ENCODE measurements around the gene SLC6A20.

SLC6A20 gene

GRCh38 chr3:45729614-45730013 is 66.7 kb downstream of the SLC6A20 start:
- no peak overlapping the region for H3K27ac ChIP-seq (ENCODE audit: low read length)
- H3K4me3 ChIP-seq (ENCODE audit: low read depth in 1 of 2, low read length in 2 of 2), result no peak overlapping the region
- no peak overlapping the region for H3K9ac ChIP-seq (ENCODE audit: low read depth, low read length)
- H3K36me3 ChIP-seq (ENCODE audit: insufficient read depth, low read length), result peaks cover 70% of the 10 kb centered on the region
- no peak overlapping the region for H2AFZ ChIP-seq (ENCODE audit: low read depth, low read length)
- ATAC-seq (ENCODE audit: insufficient read depth, low read depth), result no peak
- TF ChIP-seq EZH2 (IDR thresholded peaks at IDR 0.05; ENCODE audit: borderline replicate concordance, low read depth, low read length, severe bottlenecking) (no peak), CTCF (IDR thresholded peaks at IDR 0.05; ENCODE audit: borderline replicate concordance, extremely low read depth, low read length, poor library complexity, severe bottlenecking) (no peak)
- H3K4me1 ChIP-seq (ENCODE audit: insufficient read depth, low read length), result no peaks in the 10 kb centered on the region
- no peaks in the 10 kb centered on the region for H3K27me3 ChIP-seq (ENCODE audit: insufficient read depth, low read length, poor library complexity)
- DNase-seq, result no peak
- no peak overlapping the region for H3K4me2 ChIP-seq (ENCODE audit: insufficient read depth, low read length)
- H3K9me3 ChIP-seq (ENCODE audit: insufficient read depth, low read length, severe bottlenecking), result no peaks in the 10 kb centered on the region
- H3K79me2 ChIP-seq (ENCODE audit: insufficient read depth, low read length), result peaks cover 14% of the 10 kb centered on the region
- no peaks in the 10 kb centered on the region for H4K20me1 ChIP-seq (ENCODE audit: insufficient read depth, low read length)

GRCh38 chr3:45724911-45725310 is 71.4 kb downstream of the SLC6A20 start:
- H3K9ac ChIP-seq (ENCODE audit: low read depth, low read length), result no peak overlapping the region
- H3K9me3 ChIP-seq (ENCODE audit: insufficient read depth, low read length, severe bottlenecking), result no peaks in the 10 kb centered on the region
- H3K4me1 ChIP-seq (ENCODE audit: insufficient read depth, low read length), result no peaks in the 10 kb centered on the region
- H3K79me2 ChIP-seq (ENCODE audit: insufficient read depth, low read length), result peaks cover 14% of the 10 kb centered on the region
- H3K27ac ChIP-seq (ENCODE audit: low read length), result no peak overlapping the region
- no peak for TF ChIP-seq CTCF (IDR thresholded peaks at IDR 0.05; ENCODE audit: borderline replicate concordance, extremely low read depth, low read length, poor library complexity, severe bottlenecking)
- TF ChIP-seq EZH2 (IDR thresholded peaks at IDR 0.05; ENCODE audit: borderline replicate concordance, low read depth, low read length, severe bottlenecking), result no peak
- peaks cover 58% of the 10 kb centered on the region for H3K36me3 ChIP-seq (ENCODE audit: insufficient read depth, low read length)
- no peaks in the 10 kb centered on the region for H4K20me1 ChIP-seq (ENCODE audit: insufficient read depth, low read length)
- ATAC-seq (ENCODE audit: insufficient read depth, low read depth) (no peak), DNase-seq (no peak)
- H3K4me3 ChIP-seq (ENCODE audit: low read depth in 1 of 2, low read length in 2 of 2), result no peak overlapping the region
- no peak overlapping the region for H3K4me2 ChIP-seq (ENCODE audit: insufficient read depth, low read length)
- H2AFZ ChIP-seq (ENCODE audit: low read depth, low read length), result no peak overlapping the region
- no peaks in the 10 kb centered on the region for H3K27me3 ChIP-seq (ENCODE audit: insufficient read depth, low read length, poor library complexity)

GRCh38 chr3:45719655-45720487 is 76.5 kb downstream of the SLC6A20 start:
- ATAC-seq (ENCODE audit: insufficient read depth, low read depth), result no peak
- Histone ChIP-seq H4K20me1 (ENCODE audit: insufficient read depth, low read length) (no peaks in the 10 kb centered on the region), H3K4me3 (ENCODE audit: low read depth in 1 of 2, low read length in 2 of 2) (no peak overlapping the region), H3K4me2 (ENCODE audit: insufficient read depth, low read length) (no peak overlapping the region), H3K36me3 (ENCODE audit: insufficient read depth, low read length) (peaks cover 66% of the 10 kb centered on the region), H3K4me1 (ENCODE audit: insufficient read depth, low read length) (no peaks in the 10 kb centered on the region), H3K79me2 (ENCODE audit: insufficient read depth, low read length) (no peaks in the 10 kb centered on the region), H3K27me3 (ENCODE audit: insufficient read depth, low read length, poor library complexity) (no peaks in the 10 kb centered on the region), H3K9ac (ENCODE audit: low read depth, low read length) (no peak overlapping the region), H3K9me3 (ENCODE audit: insufficient read depth, low read length, severe bottlenecking) (no peaks in the 10 kb centered on the region), H3K27ac (ENCODE audit: low read length) (no peak overlapping the region), H2AFZ (ENCODE audit: low read depth, low read length) (no peak overlapping the region)
- DNase-seq, result no peak
- TF ChIP-seq EZH2 (IDR thresholded peaks at IDR 0.05; ENCODE audit: borderline replicate concordance, low read depth, low read length, severe bottlenecking) (no peak), CTCF (IDR thresholded peaks at IDR 0.05; ENCODE audit: borderline replicate concordance, extremely low read depth, low read length, poor library complexity, severe bottlenecking) (no peak)
